SIG-M5 (cell line): ENCODE data around the gene PPP2R3C.
A peak's percentile ranks its signal among the peaks of the same experiment; 100 is the strongest.
"Not testable (repeated sequence)": the region's sequence is repeated elsewhere in the genome, so short reads cannot be mapped to it uniquely, and the experiment has no call there.

Experiments
- DNase-seq: peaks from one replicate; lab custom pipeline; 2025; lab: John Stamatoyannopoulos, UW

The PPP2R3C gene

DNA sequence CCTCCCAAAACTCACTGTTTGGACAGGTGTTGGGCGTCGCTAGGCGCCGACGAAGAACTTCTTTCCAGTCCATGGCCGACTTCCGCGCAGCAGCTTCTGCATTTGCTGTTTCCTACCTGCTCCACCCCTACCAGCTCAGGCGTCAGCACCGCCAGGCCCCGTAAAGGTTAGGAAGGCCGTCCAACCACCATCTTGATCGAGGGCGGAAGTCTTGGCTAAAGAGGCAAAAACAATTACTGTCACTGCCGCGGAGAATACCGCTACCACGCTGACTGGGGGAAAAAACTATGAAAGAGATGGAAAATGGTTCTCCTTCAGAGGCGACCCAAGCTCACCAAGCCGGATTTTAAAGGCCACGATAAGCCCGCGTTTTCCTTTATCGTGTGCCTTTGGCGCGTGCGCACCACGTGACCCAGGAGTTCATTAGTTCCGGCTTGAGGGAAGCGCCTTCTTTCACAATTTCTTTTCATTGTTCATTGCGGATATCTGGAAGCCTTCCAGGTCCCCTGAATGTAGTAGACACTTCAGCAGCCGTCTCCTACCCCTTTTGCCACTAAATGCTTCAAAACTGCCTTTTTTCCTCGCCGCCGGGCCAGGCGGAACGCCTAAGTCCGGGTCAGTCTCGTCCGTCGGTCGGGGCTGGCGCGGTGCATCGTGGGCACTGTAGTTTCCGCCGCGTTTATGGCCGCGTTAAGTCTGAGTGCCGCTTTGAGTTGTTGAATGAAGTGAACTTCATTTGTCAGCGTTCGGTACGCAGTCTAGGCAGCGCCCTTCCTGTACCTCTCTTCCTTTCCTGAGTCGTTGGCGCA lies at the start of gene PPP2R3C, which contains the start of gene PRORP:
PPP2R3C (minus strand) TSS at position 104 of the 809 bp plus-strand sequence; CDS start at position 73, 31 bp downstream.
PRORP (plus strand) TSS at position 666 of the 809 bp plus-strand sequence. CDS start 694 bp downstream, outside the sequence.
- peak; percentile 81 for DNase-seq

DNA sequence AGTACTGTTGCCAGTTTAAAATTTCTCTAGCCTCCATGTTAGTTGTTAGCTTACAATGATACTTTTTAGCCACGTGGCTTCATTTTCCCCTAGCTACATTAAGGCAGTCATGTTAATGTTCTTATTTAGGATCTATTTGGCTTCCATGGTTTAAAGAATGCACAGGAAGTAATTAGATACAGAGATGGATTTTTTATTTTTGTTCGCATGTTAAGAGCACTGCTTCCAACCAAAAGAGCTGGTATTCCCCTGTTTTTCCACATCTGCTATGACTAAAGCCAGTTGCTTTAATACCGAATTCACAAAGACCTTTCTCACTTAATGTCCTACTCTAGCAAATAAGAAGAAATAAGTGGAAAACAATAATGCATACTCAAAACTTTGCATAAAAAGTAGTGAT lies 45.7 kb upstream of the PPP2R3C start:
- no peak for DNase-seq

DNA sequence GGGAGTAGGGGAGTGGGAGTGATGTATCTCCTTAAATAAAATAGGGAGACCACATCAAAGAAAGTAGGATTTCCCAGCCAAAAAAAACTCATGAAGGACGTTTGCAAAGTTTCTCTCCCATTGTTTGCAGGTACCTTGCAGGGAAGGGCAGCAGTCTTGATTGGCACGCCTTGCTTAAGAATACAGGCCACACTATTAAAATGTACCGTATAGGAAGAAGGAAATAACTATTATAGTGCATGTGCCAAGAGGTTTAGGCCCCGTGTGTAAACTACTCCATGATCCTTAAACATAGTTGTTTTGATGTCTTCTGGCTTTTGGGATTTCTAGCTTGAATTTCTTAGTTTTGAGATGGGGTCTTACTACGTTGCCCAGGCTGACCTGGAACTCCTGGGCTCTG lies 43.1 kb upstream of the PPP2R3C start:
- no peak for DNase-seq

DNA sequence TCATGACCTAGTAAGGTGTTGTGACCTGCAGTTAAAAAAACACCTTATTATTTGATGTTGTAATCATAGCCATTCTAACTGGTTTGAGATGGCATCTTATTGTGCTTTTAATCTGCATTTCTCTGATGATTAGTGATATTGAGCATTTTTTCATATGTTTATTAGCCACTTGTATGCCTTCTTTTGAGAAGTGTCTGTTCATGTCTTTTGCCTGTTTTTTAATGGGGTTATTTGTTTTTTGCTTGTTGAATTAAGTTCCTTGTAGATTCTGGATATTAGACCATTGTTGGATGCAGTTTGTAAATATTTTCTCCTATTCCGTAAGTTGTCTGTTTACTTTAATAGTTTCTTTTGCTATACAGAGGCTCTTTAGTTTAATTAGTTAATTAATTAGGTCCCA lies 41.6 kb upstream of the PPP2R3C start:
- DNase-seq, result no peak

DNA sequence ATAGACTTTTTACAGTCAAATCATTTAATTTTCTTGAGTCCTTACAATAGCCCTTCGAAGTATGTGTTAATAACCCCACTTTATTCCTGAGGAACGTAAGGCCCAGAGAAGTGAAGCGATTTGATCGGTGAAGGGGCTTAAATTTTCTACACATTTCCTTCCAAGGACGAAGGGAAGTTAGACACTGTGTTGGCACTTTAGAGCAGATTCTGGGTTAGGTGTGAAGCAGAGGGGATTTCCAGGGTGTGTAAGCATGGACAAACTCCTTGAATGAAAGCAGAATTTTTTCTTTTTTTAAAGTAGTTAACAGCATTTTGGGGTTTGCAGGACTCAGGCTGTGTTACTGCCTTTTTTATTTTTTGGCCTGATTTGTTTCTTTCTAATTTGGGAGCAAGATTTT lies 39.4 kb upstream of the PPP2R3C start:
- DNase-seq, result no peak

DNA sequence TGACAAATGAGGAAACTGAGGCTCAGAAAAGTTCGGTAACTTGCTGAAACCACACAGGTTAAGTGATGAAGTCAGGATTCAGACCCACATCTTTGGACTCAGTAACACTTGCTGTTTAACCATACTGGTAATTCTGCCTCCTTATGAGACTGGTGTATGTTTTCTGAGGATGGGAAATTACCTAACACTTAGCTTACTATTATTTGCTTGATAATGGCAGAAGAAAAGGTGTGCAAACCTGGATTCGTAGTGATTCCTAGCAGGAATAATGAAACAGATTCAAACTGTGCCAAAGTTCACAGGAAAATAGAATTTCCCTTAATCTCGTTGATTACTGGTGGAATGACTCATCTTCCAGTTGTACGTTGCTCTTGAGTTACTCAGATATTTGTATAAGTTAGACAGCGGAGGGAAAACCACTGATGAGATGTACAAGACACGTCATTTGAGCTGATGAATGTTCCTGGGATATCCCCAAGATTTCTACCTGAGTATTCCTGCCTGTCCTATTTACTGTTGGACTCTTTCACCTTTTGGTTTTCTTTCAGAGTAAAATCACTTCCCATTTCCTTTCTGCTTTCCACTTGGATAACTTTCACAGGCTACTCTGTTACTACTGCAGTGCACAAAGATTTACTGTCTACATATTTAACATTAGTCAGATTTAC lies 38.1 kb upstream of the PPP2R3C start:
- no peak for DNase-seq

DNA sequence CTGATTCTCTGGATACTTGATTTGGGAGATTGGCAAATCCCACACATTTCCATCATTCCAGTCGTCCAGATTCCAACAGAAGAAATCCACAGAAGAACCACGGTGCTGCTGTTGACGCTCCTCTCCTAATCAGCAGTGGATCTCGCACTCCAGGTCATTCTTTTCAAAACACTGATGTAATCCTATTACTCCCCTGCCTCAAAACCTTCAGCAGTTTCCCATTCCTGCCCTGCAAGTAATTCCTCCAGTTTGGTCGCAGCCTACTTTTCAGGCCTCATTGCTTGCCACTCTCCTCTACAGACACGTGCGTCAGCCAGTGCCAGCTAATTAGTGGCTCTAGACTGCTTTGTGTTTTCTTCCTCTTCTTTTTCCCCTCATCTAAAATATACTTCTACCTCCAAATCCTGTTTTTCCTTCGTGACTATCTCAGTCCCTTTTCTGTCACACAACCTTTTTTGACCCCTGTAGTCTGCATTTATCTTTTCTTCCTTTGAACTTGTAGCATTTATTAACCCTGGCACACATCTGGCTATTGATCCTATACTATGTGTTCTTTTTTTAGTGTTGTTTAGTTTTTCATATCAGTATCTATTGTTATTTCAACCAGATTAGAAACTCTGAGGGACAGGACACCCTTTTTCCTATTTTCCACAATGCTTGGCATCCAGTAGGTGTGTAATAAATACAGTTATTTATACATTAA lies 37.3 kb upstream of the PPP2R3C start:
- no peak for DNase-seq

DNA sequence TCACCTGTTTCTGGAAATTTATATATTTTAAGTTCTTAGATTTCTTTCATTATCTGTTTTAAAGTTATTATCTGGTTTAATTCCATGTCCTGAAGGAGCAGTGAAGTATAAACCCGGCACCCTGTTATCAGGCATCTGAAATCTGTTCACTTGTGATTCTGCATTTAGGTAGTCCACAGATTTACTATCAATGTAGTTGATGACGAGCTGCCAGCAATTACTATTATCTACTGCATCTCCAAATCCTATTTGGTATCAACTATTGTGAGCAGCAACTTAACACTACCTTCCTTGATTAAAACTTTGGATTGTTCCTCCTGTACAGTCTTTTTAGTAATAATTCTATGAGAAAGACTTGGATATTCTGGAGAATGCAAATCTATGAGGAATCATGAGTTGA lies 36.7 kb upstream of the PPP2R3C start:
- no peak for DNase-seq

DNA sequence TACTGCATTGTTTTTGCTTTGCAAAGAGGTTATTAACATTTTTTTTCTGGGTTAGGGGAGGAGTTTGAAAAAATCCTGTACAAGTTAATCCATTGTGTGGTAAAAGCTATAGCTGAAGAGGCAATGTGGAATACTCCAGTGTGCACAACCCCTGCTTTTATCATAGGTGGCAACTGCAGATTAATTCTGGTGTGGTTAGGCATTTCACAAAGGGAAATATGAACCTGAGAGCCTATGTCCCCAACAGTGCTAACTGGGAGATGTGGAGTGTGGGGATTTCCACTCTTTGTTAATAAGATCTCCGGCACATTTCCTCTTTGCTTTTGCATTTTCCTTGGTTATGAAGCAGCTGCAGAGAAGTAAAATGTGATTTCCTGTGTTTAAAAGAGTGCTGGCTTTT lies 34.2 kb upstream of the PPP2R3C start:
- DNase-seq, result no peak

DNA sequence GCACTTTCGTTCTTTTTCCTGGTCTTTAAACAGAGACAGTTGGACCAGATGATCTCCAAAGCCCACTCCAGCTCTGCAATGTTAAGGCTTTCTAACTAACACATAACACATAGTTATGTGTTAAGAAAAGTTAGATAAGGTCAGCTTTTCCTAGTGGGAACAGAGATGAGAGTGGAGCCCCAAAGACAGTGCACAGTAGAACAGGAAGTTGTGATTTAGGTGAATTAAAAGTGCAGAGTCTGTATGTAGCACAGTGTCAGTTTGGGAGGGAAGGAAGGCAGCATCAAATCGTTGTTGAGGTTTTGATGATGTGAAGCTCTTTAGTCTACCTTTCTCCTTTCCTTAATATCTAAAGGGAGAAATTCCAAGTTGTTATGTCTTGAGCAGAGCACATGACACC lies 32.2 kb upstream of the PPP2R3C start:
- no peak for DNase-seq

DNA sequence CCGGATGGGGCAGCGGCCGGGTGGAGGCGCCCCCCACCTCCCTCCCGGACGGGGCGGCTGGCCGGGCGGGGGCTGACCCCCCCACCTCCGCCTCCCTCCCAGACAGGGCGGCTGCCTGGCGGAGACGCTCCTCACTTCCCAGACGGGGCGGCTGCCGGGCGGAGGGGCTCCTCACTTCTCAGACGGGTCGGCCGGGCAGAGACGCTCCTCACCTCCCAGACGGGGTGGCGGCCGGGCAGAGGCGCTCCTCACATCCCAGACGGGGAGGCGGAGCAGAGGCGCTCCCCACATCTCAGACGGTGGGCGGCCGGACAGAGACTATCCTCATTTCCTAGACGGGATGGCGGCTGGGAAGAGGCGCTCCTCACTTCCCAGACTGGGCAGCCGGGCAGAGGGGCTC lies 30.7 kb upstream of the PPP2R3C start:
- DNase-seq, result not testable (repeated sequence)

DNA sequence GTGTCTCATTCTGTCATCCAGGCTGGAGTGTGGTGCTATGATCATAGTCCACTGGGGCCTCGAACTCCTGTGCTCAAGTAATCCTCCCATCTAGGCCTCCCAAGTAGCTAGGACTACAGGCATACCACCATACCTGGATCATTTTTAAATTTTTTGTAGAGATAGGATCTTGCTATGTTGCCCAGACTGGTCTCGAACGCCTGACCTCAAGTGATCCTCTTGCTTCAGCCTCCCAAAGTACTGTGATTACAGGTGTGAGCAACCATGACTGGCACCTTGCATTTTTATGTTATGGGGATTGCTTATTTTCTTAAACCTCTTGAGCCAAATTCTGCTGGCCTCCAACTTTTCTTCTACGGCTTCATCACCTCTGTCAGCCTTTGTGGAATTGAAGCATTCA lies 27.4 kb upstream of the PPP2R3C start:
- no peak for DNase-seq

DNA sequence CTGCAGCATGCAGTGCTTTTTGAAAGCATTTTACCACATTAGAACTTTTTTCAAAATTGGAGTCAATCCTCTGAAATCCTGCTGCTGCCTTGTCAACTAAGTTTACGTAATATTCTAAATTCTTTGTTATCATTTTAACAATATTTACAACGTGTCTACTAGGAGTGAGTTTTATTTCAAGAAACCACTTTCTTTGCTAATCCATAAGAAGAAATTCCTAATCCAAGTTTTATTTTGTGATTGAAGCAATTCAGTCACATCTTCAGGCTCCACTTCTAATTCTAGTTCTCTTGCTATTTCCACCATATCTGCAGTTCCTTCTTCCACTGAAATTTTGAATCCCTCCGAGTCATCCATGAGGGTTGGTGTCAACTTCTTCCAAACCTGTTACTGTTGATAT lies 25.9 kb upstream of the PPP2R3C start:
- DNase-seq, result no peak

DNA sequence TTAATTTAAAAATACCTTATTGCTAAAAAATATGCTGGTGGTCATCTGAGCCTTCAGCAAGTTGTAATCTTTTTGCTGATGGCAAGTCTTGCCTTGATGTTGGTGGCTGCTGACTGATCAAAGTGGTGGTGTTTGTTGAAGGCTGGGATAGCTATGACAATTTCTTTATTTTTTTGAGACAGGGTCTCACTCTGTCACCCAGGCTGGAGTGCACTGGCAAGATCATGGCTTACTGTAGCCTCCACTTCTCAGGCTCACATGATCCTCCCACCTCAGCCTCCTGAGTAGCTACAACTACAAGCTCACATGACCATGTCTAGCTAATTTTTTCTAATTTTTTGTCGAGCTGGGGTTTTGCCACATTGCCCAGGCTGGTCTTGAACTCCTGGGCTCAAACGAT lies 25.4 kb upstream of the PPP2R3C start:
- no peak for DNase-seq

DNA sequence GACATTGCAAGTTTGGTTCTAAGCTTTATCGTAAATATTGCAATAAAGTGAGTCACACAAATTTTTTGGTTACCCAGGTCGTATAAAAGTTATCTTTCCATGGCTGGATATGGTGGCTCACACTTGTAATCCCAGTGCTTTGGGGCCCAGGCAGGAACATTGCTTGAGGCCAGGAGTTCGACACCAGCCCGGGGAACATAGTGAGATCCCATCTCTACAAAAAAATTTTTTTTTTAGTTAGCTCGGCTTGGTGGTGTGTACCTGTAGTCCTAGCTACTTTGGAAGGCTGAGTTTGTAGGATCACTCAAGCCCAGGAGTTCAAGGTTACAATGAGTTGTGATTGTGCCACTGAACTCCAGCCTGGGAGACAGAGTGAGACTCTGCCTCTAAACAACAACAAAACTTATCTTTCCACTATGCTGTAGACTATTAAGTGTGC lies 24.9 kb upstream of the PPP2R3C start:
- no peak for DNase-seq

DNA sequence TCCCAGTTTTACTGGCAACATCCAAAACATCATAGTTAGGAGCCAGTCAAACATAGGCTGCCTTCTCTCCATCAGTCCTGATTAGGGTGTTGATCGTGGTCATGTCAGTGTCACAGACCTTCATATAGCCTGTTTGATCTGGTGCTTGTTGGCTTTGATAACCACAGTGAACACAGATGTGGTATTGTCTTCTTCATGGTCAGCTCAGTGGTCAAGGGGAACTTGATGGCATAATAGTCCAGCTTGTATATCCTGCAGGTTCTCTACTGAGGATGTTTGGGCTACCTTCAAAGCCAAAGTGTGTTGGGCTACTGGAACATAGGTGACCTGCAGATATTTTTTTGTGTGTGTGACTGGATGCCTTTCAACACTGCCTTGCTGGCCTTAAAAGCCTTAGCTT lies 22.2 kb upstream of the PPP2R3C start:
- no peak for DNase-seq

DNA sequence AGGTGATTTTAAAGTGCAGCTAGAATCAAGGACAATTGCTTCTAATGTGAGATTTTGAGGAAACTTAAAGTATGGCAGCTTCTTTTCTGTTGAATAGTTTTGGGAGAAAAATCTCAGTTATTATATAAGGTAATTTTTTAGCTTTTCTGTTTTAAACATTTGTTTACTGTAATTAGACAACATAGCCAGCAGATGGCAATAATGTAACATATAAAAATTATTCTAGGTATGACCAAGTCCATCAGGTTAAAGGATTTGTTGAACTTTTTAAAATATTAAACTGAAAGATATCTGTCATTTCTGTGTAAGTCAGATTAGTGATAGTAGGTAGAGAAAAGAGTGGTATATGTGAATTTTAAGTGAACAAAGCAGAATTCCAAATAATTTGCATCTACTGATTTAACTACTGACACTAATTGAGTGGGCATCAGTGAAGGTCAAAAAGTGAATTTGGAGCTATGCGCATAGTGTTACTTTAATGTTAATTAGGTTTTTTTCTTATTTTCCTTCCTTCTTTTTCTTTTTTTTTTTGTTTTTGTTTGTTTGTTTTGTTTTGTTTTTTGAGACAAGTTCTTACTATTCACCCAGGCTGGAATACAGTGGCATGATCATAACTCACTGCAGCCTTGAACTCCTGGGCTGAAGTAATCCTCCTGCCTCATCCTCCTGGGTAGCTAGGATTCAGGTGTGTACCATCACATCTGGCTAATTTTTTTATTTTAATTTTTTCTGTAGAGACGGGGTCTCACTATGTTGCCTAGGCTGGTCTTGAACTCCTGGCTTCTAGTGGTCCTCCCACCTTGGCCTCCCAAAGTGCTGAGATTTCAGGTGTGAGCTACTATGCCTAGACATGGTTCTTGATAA lies 19.2 kb upstream of the PPP2R3C start:
- no peak for DNase-seq

DNA sequence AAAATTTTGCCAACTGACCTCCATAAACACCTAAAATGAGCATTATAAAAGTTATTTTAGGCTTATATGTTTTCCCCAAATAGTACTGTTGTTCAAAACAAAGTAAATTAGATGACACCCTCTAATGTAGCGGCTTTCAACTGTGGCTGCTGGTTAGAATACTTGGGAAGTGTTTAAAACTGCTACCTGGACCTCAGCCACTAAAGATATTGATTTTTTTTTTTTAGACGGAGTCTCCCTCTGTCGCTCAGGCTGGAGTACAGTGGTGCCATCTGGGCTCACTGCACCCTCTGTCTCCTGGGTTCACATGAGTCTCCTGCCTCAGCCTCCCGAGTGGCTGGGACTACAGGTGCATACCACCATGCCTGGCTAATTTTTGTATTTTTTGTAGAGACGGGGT lies 16.8 kb upstream of the PPP2R3C start:
- no peak for DNase-seq

DNA sequence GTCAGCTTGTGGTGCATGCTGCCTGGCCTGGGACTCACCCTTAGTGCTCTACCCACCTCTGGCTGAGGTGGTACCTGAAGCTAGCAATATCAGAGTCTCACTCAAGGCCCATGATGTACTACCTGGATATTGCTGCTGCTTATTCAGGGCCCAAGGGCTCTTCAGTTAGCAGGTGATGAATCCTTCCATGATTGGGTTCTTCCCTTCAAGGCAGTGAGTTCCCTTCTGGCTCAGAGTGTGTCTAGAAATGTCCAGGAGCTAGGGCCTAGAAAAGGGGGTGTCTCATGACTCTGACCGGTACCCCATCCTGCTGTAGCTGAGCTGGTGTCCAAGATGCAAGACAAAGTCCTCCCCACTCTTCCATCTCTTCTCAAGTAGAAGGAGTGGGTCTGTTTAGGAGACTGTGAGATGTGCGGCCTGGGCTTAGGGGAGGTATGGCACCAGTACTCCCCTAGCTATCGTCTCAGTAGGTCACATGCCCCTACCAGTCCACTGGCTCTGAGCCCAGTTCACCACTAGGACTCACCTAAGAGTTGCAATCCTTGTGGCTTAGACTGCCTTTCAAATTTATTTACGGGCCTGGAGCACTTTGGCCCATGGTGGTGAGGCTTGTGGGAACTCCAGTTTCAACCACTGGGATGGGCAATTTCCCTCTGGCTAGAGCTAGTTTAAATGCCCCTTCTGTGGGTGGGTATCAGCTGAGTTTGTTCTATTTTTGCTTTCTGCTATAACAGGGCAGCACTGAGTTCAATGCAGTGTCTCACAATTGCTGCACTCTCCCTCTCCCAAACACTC lies 12.7 kb upstream of the PPP2R3C start:
- DNase-seq, result no peak

DNA sequence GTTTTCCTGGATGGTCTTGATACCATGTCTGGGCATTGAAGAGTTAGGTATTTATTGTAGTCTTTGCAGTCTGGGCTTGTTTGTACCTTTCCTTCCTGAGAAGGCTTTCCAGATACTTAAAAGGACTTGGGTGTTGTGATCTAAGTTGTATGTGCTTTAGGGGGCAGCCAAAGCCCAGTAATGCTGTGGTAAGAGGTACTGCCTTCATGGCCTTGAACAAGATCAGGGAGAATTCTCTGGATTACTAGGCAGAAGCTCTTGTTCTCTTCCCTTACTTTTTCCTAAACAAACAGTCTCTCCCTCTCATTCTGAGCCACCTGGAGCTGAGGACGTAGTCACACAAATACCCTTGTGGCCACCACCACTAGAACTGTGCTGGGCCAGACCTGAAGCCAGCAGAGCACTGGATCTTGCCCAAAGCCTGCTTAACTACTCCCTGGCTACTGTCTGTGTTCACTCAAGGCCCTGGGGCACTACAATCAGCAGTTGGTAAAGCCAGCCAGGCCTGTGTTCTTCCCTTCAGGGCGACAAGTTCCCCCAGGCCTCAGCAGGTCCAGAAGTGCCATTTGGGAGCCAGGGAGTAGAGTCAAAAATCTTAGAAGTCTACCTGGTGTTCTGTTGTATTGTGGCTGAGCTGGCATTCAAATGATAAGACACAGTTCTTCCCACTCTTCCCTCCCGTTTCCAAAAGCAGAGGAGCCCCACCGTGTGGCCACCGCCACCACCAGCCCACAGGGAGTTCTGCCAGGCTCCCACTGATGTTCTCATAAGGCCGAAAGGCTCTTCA lies 11.9 kb upstream of the PPP2R3C start:
- no peak for DNase-seq
